GM12873 (cell line): ENCODE measurements around the gene AGAP1.

ENCODE experiments used
- TF ChIP-seq, protein P1 (sequence below): IDR thresholded peaks from 2 replicates; pipeline ENCODE4 v1.5.1; 2012; ENCODE audit warnings: low read depth, mild to moderate bottlenecking, moderate library complexity, low read length, control low read depth; ENCODE audit not compliant: insufficient read depth; ENCODE audit errors: missing control alignments

Gene AGAP1

DNA sequence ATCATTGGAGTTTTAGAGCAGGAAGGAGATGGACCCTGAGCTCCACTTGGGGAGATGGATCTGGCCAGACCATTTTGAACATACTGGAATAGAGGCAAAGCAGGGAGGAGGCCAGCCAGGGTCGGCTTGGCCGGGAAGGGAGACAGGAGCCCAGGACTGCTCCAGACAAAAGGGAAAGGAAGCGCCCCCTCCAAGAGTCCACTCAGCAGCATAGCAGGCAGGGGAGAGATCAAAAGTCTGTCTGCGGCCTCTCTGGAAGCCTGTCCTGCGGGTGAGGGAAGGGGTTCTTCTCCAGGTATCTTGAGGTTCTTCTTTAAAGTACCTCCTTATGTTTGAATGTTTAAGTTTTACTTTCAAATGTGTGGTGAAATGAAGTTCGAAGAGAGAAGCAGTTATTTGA is 548.2 kb downstream of the AGAP1 start:
- TF ChIP-seq, protein P1, sequence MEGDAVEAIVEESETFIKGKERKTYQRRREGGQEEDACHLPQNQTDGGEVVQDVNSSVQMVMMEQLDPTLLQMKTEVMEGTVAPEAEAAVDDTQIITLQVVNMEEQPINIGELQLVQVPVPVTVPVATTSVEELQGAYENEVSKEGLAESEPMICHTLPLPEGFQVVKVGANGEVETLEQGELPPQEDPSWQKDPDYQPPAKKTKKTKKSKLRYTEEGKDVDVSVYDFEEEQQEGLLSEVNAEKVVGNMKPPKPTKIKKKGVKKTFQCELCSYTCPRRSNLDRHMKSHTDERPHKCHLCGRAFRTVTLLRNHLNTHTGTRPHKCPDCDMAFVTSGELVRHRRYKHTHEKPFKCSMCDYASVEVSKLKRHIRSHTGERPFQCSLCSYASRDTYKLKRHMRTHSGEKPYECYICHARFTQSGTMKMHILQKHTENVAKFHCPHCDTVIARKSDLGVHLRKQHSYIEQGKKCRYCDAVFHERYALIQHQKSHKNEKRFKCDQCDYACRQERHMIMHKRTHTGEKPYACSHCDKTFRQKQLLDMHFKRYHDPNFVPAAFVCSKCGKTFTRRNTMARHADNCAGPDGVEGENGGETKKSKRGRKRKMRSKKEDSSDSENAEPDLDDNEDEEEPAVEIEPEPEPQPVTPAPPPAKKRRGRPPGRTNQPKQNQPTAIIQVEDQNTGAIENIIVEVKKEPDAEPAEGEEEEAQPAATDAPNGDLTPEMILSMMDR = no peak

DNA sequence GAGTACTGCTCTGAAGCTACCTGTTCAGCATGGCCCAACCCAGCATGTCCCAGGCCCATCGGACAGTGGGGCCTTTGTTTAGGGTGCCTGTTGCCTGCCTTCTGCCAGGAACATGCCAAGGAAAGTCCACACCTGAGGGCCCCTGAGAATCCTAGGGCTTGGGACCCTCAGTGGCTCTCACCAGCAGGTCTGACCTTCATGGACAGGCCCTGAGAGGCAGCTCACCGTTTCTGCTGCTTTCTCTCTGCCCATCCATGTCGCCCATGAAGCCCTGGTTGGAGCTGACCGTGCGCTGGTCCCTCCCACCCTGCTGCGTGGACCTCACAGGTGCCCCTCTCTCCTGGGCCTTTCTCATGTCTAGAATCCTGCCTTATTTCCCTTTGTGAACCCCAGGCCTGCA is 550.3 kb downstream of the AGAP1 start:
- TF ChIP-seq, protein P1 = no peak

DNA sequence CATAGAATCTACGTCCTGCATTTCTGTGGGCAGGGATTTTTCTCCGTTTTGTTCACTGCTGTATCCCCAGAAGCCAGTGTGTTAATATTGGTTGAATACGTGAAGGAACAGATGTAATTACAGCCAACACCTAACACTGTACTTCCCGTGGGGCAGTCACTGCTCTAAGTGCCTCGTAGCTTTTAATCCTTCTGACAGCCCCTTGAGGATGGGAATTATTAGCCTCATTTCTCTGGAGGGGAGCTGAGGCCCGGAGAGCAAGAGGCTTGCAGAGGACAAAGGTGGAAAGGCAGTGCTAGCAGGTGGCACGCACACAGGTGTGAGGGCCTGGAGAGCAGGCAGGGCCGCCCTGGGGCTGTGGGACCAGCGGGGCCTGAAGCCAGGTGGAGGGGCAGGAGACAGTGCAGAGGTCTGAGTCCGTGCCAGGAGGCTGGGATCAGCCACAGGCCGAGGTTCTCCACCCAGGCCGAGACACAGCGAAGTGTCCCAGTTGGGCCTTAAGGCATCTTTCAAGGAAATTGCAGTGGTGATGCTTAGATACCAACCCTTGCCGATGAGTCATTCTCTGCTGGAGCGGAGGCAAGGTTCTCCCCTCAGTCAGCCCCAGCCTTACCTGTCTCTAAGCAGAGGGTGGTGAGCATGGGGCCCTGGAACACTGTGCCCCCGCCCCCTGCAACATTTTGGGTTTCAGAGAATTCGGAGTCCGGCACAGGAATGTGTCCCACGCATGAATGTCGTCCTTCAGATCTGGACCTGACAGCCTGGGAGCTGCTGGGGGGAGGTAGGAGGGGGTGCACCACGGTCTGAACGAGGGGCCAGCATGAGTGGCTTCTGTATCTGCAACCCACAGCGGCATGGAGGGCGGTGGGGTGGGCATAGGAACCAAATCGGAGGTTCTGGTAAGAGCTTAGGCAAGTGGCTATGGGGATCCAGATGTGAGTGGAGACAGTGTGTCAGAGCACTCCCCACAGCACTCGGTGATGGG is 551.7 kb downstream of the AGAP1 start:
- TF ChIP-seq, protein P1 = no peak

DNA sequence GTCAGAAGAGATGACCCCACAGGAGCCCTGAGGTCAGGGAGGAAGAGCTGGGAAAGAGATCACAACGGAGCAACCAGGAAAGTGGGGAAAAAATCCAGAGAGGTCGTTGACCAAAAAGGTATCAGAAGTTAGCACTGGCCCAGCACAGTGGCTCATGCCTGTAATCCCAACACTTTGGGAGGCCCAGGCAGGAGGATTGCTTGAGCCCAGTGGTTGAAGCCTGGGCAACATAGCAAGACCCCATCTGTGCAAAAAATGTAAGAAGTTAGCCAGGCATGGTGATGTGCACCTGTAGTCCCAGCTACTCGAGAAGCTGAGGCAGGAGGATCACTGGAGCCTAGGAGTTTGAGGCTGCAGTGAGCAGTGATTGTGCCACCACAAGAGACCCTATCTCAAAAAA is 552.9 kb downstream of the AGAP1 start:
- TF ChIP-seq, protein P1 = no peak

DNA sequence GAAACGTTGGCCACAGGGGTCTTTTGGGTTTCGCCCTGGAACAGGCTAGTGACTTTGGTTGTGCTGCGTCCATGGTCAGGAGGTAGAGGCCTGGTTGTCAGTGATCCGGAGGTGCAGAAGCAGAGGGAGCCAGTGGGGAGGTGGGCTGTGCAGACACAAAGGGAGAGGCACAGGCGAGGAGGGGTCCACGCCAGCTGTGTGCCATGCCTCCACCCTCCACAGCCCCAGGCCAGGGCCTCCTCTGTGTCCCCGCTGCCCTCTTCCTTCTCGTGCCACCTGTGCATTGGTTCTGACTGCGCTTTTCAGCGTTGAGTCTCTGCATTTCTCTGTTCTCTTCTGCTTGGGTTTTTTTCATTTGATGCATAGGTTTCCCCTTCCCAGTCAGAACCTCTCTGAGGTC is 553.3 kb downstream of the AGAP1 start:
- TF ChIP-seq, protein P1 = no peak

DNA sequence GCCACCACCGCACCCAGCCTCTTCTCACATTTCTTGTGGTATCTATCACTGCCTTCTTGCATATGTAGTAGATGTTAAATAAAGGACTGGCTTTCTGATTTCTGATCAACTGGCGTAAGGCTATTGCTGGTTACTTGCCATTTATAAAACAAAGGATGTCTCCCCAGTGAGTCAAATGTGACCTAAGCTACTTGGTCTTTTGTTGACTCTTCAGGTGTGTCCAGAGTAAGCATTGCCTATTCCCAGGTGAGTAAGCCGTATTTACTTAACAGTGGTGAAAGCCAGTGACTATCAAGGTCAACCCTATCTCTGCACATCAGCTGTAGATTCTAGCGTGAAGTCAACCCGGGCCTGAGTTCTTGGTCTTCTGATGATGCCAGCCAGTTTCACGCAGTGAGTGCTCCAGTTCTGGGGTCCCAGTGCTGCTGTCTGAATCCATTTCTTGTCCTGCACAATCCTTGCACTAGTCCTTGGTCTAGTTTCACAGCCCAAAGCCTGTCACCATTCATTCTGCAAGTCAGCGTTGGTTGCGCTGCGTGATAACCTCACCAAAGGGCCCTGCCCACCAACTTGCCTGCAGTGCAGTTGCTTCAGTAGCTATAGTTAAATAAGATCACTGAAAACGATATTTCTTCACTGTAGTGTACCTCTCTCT is 554.2 kb downstream of the AGAP1 start:
- TF ChIP-seq, protein P1 = no peak

DNA sequence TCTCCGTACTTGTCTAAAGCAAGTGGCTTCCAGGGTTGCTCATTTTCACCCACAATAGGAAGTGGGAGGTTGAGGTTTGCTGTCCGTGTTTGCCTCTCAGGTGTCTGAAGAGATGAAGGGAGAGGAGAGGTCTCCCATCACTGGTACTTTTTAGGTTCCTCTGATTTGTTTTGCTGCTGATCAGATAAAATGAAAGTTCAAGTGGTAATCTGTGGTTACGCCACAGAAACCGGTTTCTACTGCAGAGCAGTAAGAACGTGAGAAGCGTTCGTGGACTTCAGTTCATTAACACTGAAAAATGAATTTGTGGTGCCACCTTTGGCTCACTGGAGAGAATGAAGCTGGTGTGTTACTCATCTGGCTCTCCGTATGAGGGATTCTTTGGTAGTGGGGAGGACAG is 556.1 kb downstream of the AGAP1 start:
- TF ChIP-seq, protein P1 = no peak
